Activated CD4-positive, alpha-beta T cell treated with anti-CD3 and anti-CD28 coated beads for 1 hour (primary cell): Measurements from ENCODE around the gene TULP3.
A peak's percentile ranks its signal among the peaks of the same experiment; 100 is the strongest.

Source experiments
- DNase-seq: peaks from one replicate; pipeline ENCODE4 v3.0.0-alpha.2; 2020

TULP3 gene

DNA sequence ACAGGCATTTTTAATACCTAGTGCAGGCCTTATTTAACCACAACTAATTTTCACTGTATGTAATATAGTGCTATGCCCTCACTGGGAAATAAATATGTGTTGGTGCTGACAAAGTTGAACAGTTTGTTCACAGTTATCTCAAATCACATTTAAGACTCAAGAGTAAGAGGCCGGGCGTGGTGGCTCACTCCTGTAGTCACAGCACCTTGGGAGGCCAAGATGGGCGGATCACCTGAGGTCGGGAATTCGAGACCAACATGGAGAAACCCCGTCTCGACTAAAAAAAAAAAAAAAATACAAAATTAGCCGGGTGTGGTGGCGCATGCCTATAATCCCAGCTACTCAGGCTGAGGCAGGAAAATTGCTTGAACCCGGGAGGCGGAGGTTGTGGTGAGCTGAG, 45.6 kb downstream of the TULP3 start:
- no peak for DNase-seq

GRCh38 chr12:2937500-2937899, 46.8 kb downstream of the TULP3 start:
- DNase-seq: no peak

DNA sequence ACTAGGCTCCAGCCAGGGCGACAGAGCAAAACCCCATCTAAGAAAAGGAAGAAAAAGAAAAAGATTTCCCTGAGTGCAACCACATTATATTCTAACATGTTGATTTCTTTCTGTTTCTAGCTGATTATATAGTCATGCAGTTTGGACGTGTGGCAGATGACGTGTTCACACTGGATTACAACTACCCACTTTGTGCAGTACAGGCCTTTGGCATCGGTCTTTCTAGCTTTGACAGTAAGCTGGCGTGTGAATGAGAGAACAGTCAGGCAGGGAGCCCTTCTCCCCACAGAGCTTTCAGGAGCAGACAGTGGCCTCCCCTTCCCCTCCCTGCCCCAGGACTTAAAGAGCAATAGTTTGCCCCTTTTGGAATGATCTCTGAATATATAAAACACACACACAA, 48.5 kb downstream of the TULP3 start:
- no peak for DNase-seq

- DNase-seq: no peak
Observed at GRCh38 chr12:2940564-2940963, 49.9 kb downstream of the TULP3 start.

DNA sequence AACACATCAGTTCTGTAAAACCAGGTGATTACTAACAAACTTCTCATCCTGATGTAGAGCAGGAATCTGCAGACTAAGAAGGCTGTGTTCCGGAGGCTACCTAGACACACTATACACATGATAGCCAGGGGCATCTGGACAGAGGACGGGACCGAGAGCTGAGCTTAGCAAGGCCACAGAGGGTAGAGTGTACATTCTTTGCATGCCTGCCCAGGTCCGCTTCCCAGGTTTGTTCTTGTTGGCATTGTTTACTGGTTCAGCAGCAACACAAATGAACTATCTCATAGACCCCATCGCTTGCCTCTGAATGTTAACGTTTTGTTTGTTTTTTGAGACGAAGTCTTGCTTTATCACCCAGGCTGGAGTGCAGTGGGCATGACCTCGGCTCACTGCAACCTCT, 50.8 kb downstream of the TULP3 start:
- DNase-seq: no peak

DNA sequence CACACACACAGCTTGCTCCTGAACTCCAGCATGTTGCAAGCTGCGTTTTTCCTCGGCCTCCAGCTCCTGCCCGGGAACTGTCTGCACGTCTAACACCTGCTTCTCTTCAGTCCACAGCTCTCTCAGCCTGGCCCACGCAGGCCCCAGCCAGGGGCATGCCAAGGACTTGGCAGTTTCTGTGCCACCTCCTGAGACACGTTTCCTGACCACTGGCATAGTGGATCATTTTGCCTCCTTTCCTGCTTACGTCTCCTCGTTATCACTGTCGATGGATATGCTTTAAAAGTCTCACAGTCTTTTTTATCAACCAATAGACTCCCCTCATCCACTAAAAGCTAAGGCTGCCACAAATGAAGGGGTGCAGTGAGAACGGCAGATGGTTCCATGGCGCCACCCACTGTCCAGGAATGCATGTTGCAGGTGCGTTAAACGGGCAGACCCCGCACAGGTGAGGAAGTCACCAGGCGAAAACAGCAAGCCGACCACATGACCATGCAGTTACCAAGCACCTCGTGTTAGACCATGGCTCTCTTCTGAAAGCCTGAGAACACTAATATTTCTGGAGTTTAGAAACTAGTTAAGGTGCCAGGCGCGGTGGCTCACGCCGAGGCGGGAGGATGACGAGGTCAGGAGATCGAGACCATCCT, 53.8 kb downstream of the TULP3 start:
- DNase-seq: peak; percentile 19

DNA sequence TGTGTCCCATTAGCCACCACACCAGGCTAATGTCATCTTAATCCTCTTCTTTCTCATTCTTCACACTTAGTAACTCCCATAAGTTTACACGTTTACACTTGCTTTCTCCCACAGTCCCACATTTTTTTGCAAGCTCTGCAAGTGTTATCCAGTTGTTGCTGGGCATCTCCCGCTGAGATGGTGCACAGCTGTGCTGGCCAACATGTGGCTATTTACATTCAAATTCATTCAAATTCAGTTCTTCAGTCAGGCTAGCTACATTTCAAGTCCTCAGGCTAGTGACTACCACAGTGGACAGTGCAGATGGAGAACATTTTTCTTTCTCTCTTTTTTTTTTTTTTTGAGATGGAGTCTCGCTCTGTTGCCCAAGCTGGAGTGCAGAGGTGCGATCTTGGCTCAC, 58.7 kb downstream of the TULP3 start:
- DNase-seq: no peak

GRCh38 chr12:2955888-2956287, 65.2 kb downstream of the TULP3 start:
- DNase-seq: no peak

GRCh38 chr12:2957816-2958431, 67.2 kb downstream of the TULP3 start:
- DNase-seq: no peak

GRCh38 chr12:2958432-2959191, 67.9 kb downstream of the TULP3 start:
- DNase-seq: no peak

DNA sequence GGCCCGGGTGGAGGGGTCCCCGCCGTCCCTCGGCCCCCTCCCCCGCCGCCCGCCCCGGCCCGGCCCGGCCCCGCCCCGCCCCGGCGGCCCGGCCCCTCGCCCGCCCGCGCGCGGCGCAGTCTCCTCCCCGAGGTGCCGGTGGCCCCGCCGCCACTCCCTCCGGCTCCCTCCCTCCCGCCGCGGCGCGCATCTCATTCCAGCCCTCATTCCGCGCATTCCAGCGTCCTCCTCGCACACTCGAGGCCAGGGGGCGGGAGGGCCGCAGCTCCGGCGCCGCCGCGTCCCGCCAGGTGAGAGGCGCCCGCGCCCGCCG, 68.5 kb downstream of the TULP3 start, which contains the start of gene TEAD4:
TSS of gene TEAD4 (plus strand) at position 206 of the 313 bp plus-strand sequence.
- DNase-seq: no peak

GRCh38 chr12:2959505-2960389, 69.1 kb downstream of the TULP3 start:
- DNase-seq: no peak

- DNase-seq: no peak
Observed at GRCh38 chr12:2960390-2960956, 69.8 kb downstream of the TULP3 start.

DNA sequence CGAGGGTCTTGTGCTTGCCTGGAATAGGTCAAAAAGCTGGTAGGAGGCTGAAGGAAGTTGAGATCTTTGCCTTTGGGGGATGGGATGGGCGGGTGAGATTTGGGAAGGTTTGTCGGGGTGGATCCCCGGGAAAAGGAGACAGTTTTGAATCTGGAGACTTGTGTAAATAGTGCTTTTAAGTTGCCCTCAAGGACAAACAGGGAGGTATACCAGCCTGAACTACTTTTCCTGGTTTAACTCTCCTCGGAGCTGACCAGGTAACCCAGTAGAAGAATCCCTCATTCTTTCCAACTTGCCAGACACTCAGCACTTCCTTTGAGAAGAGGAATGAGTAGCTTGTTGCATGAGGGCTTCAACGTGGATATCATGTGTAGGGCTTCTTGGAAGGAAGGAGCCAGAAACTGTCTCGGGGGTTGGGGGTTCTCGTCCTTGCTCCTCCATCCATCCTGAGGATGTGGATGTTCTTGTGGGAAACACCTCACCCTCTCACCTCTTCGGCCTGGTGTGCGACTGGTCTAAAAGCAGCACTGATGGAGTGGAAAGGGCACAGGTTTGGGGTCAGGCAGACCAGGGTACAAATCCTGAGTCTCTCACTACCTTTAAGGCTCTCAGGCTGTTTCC, 70.4 kb downstream of the TULP3 start:
- no peak for DNase-seq

DNA sequence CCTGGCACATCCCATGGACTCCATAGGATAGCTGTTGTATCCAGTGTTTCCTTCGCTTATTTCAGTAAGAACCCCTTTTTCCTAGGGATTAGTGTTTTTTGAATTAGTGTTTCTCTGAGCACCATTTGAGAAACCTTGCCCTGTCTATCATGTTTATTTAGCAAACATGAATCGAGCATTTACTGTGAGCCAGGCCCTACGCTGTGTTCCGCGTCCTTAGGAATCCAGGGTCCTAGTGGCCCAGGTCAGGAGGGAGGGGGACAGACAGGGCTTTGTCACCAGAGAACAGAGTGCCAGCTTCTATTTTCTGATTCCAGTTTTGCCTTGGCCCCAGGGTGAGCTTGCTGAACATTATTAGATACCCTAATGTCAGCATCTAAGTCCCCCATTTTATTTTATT, 71.0 kb downstream of the TULP3 start:
- DNase-seq: no peak

- DNase-seq: no peak
Observed at GRCh38 chr12:2963154-2963759, 72.6 kb downstream of the TULP3 start.

- no peak for DNase-seq
Observed at GRCh38 chr12:2963760-2964292, 73.1 kb downstream of the TULP3 start.

GRCh38 chr12:2967651-2968050, 77.0 kb downstream of the TULP3 start:
- DNase-seq: no peak

- no peak for DNase-seq
Observed at GRCh38 chr12:2970744-2971143, 80.1 kb downstream of the TULP3 start.

- DNase-seq: no peak
Observed at GRCh38 chr12:2973566-2973965, 82.9 kb downstream of the TULP3 start.

DNA sequence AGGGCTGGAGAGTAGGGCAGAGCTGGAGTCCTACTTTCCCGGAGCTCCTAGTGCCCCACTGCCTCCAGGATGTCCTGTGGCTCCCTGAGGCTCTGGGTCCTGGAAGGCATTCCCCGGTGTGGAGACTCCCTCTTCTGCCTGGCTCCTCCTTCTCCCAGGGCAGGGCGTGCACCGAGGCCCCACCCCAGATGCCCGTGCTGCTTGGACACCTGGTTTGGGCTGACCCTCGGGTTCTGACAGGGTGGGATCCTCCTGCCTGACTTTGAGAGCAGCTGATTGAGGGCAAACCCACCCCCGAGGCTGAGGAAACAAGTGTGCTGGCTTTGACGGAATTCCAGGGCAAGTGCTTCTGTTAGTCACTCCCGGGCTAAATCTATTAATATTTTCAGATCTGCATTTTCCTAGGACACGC, 83.9 kb downstream of the TULP3 start:
- no peak for DNase-seq

DNA sequence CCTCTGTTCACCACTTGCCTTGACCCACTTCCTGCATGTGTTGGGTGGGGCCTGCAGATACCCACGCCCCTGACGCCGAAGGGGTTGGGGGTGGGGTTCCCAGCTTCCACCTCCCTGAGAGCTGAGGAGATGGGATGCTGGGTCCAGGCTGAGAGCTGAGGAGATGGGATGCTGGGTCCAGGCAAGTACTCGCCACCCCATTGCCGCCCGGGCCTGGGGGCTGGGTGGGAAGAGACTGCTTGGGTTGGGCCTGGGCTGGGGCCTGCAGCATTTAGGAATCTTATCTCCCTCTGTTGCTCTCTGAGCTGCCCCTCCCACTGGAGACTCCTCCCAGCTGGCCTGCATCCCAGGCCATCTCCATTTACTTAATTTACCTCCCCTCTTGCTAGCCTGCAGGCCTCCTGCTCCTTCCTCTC, 85.9 kb downstream of the TULP3 start:
- DNase-seq: no peak
